Suprapubic skin (tissue), 3 donors: ENCODE measurements around the gene PGGHG.

Source experiments
- CTCF ChIP-seq, 2 donors: fragments of 200-600 bp in 1 of 2; fragments of 450-650 bp in 1 of 2; sonication (generic) in 1 of 2; IDR thresholded peaks; one replicate each; pipeline ENCODE4 v1.5.1; 2016 to 2019; ENCODE audit warnings: antibody characterized with exemption in 2 of 2, mild to moderate bottlenecking in 1 of 2, moderate library complexity in 1 of 2
- POLR2AphosphoS5 ChIP-seq, 3 donors: sonication (generic); formaldehyde crosslinking; IDR thresholded peaks; one replicate each; pipeline ENCODE4 v1.6.1; 2017; ENCODE audit warnings: antibody characterized with exemption in 3 of 3

DNA sequence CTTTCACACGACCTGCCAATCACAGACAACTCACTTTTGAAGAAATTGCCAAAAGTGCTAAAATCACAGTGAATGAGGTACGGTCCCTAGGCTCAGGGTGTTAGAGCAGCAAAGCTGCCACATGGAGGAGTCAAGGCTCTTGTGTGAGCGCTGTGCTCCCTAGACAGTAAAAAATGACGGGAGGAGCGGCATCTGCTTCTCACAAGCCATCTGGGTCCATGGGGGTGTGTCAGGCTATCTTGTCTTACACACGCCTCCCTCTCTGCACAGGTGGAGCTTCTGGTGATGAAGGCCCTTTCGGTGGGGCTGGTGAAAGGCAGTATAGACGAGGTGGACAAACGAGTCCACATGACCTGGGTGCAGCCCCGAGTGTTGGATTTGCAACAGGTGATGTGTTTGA, 37.4 kb upstream of the PGGHG start:
- TF ChIP-seq CTCF (IDR thresholded peaks at IDR 0.05) (no peak), POLR2AphosphoS5 (IDR thresholded peaks at IDR 0.05) (no peak)
